Neural crest cell (in vitro differentiated cells): Measurements from ENCODE around the gene LDB2. TPM values are rescaled to one million over a fixed set of nuclear protein-coding genes. Genes with fewer than 3 reads are reported as not detected.

ENCODE experiments used
- DNase-seq: peaks from one replicate; pipeline ENCODE4 v3.0.0; 2021; ENCODE audit warnings: low read depth, mixed read lengths, low spot score
- H3K27ac Mint-ChIP-seq: one replicate; pipeline ENCODE4 v1.8.0; 2021; ENCODE audit warnings: mild to moderate bottlenecking, mixed read lengths; ENCODE audit not compliant: unreplicated experiment
- H3K27me3 Mint-ChIP-seq: 2 replicates; pipeline ENCODE4 v1.8.0; 2021; ENCODE audit warnings: low read depth, mild to moderate bottlenecking, mixed read lengths
- H3K36me3 Mint-ChIP-seq: 2 replicates; pipeline ENCODE4 v1.8.0; 2021; ENCODE audit warnings: low read depth, mild to moderate bottlenecking, mixed read lengths
- H3K4me1 Mint-ChIP-seq: 2 replicates; pipeline ENCODE4 v1.8.0; 2021; ENCODE audit warnings: mixed read lengths
- H3K4me3 Mint-ChIP-seq: one replicate; pipeline ENCODE4 v1.8.0; 2021; ENCODE audit warnings: mild to moderate bottlenecking, mixed read lengths
- H3K9me3 Mint-ChIP-seq: 2 replicates; pipeline ENCODE4 v1.8.0; 2021; ENCODE audit warnings: mixed read lengths
- CTCF ChIP-seq: fragments of 200-600 bp; sonication (generic); conservative IDR thresholded peaks from 2 replicates; pipeline ENCODE4 v1.5.0; 2021; ENCODE audit warnings: antibody characterized with exemption, mild to moderate bottlenecking
- total RNA-seq: library from RNA; stranded (reverse); gene quantifications from 2 replicates; pipeline ENCODE4 v1.2.1, GENCODE V29; 2021

Gene LDB2
- total RNA-seq, 1 donor from 2014 or later = 12.7 TPM

- Mint-ChIP-seq H3K27ac (no peak overlapping the region), H3K4me3 (no peak overlapping the region), H3K4me1 (peaks cover 45% of the 10 kb centered on the region), H3K36me3 (no peaks in the 10 kb centered on the region), H3K9me3 (no peaks in the 10 kb centered on the region), H3K27me3 (no peaks in the 10 kb centered on the region)
- DNase-seq = no peak
- TF ChIP-seq CTCF = no peak
Observed at GRCh38 chr4:16596267-16596666, 302.2 kb downstream of the LDB2 start.

- Mint-ChIP-seq H3K36me3 (no peaks in the 10 kb centered on the region), H3K9me3 (no peaks in the 10 kb centered on the region), H3K4me1 (peaks cover 52% of the 10 kb centered on the region), H3K27me3 (no peaks in the 10 kb centered on the region), H3K4me3 (no peak overlapping the region), H3K27ac (no peak overlapping the region)
- TF ChIP-seq CTCF = no peak
- no peak for DNase-seq
Observed at GRCh38 chr4:16594128-16594527, 304.3 kb downstream of the LDB2 start.

- Mint-ChIP-seq H3K4me1 (peaks cover 48% of the 10 kb centered on the region), H3K4me3 (no peak overlapping the region), H3K36me3 (no peaks in the 10 kb centered on the region), H3K27ac (no peak overlapping the region), H3K27me3 (no peaks in the 10 kb centered on the region), H3K9me3 (no peaks in the 10 kb centered on the region)
- TF ChIP-seq CTCF = no peak
- no peak for DNase-seq
Observed at GRCh38 chr4:16593386-16593785, 305.1 kb downstream of the LDB2 start.

- DNase-seq = no peak
- no peak overlapping the region for H3K4me3 Mint-ChIP-seq
- H3K27me3 Mint-ChIP-seq = no peaks in the 10 kb centered on the region
- no peaks in the 10 kb centered on the region for H3K9me3 Mint-ChIP-seq
- no peak for TF ChIP-seq CTCF
- H3K27ac Mint-ChIP-seq = no peak overlapping the region
- H3K36me3 Mint-ChIP-seq = no peaks in the 10 kb centered on the region
- peaks cover 37% of the 10 kb centered on the region for H3K4me1 Mint-ChIP-seq
Observed at GRCh38 chr4:16591272-16591826, 307.1 kb downstream of the LDB2 start.

GRCh38 chr4:16590797-16591196 is 307.6 kb downstream of the LDB2 start:
- DNase-seq = no peak
- Mint-ChIP-seq H3K9me3 (no peaks in the 10 kb centered on the region), H3K27me3 (no peaks in the 10 kb centered on the region), H3K36me3 (no peaks in the 10 kb centered on the region), H3K4me3 (no peak overlapping the region), H3K4me1 (peaks cover 37% of the 10 kb centered on the region), H3K27ac (no peak overlapping the region)
- no peak for TF ChIP-seq CTCF
